HepG2 (cell line): ENCODE measurements around the gene OR2A25. TPM values are rescaled to one million over a fixed set of nuclear protein-coding genes. Genes with fewer than 3 reads are reported as not detected.
A peak's percentile ranks its signal among the peaks of the same experiment; 100 is the strongest.

Experiments used
- ATAC-seq: fragments of 200-7000 bp; cut with Tn5 transposase; 3 replicates; pipeline ENCODE4 v1.9.1; 2020; ENCODE audit warnings: mild to moderate bottlenecking, moderate library complexity
- Bru-seq: library from RNA; stranded (reverse); fragments of 400-500 nt; gene quantifications from one replicate; lab custom pipeline; 2021; lab: Mats Ljungman, UMichigan
- BruChase-seq, 2 experiments: library from RNA; stranded (reverse); fragments of 400-500 nt; gene quantifications; one replicate each; lab custom pipeline; 2021; lab: Mats Ljungman, UMichigan
- BruUV-seq: library from RNA; stranded (reverse); fragments of 400-500 nt; replicated peaks from 2 replicates; lab custom pipeline; 2021; lab: Mats Ljungman, UMichigan
- CTCF ChIA-PET: fragments of 300-600 bp; formaldehyde crosslinking; extraction: SDS; loops from one replicate; lab custom pipeline; 2021; ENCODE audit warnings: low total read pairs, inconsistent platforms, low intra/inter-chr PET ratio; lab: Yijun Ruan, JAX
- POLR2A ChIA-PET: fragments of 350-600 bp; sonication (Branson Sonifier 250); formaldehyde crosslinking; loops from one replicate; lab custom pipeline; 2020; ENCODE audit warnings: antibody characterized with exemption, inconsistent platforms; lab: Yijun Ruan, JAX
- DNase-seq: peaks from one replicate; pipeline ENCODE4 v3.0.0-alpha.2; 2015; ENCODE audit warnings: low spot score
- FAIRE-seq: peaks from 3 replicates; lab custom pipeline; 2011; peaks lifted over from hg19 to GRCh38; lab: Jason Lieb, UNC
- H2AFZ ChIP-seq: one replicate; pipeline ENCODE4 v1.6.1; 2011; ENCODE audit warnings: low read length, inconsistent platforms
- H3K27ac ChIP-seq: fragments of 300-600 bp; 3 replicates; pipeline ENCODE4 v1.8.0; 2011; ENCODE audit warnings: mixed run types, mild to moderate bottlenecking, mixed read lengths, low read length, inconsistent platforms; ENCODE audit not compliant: insufficient read depth; ENCODE audit errors: extremely low read length
- H3K27me3 ChIP-seq, 2 experiments: fragments of 200-600 bp in 1 of 2; 2 replicates in 1 of 2; 3 replicates in 1 of 2; pipeline versions ENCODE4 v1.6.0 to v1.8.0; 2011; ENCODE audit warnings: low read length in 2 of 2, mild to moderate bottlenecking in 2 of 2, moderate library complexity in 2 of 2, inconsistent platforms in 1 of 2; ENCODE audit not compliant: insufficient read depth in 2 of 2, control insufficient read depth in 1 of 2
- H3K36me3 ChIP-seq, 2 experiments: fragments of 200-600 bp in 1 of 2; replicated peaks in 1 of 2; 2 replicates in 1 of 2; 3 replicates in 1 of 2; pipeline versions ENCODE4 v1.5.1 to v1.8.0; 2011; ENCODE audit warnings: low read length in 2 of 2, inconsistent platforms in 1 of 2; ENCODE audit not compliant: insufficient read depth in 2 of 2, control insufficient read depth in 1 of 2
- H3K4me1 ChIP-seq: 2 replicates; pipeline ENCODE4 v1.5.1; 2012; ENCODE audit warnings: low read length, inconsistent platforms; ENCODE audit not compliant: insufficient read depth
- H3K4me2 ChIP-seq: 2 replicates; pipeline ENCODE4 v1.6.0; 2011; ENCODE audit warnings: low read depth, low read length, inconsistent platforms
- H3K4me3 ChIP-seq, 3 experiments: fragments of 200-600 bp in 1 of 3; sonication (generic), shearing (Covaris generic) in 1 of 3; replicated peaks in 1 of 3; 2 replicates each; pipeline ENCODE4 v1.5.1; 2011 to 2016; ENCODE audit warnings: low read length in 3 of 3, inconsistent platforms in 2 of 3, low read depth in 2 of 3, mild to moderate bottlenecking in 2 of 3, control low read depth in 1 of 3, mixed read lengths in 1 of 3; ENCODE audit not compliant: insufficient read depth in 1 of 3
- H3K79me2 ChIP-seq: one replicate; pipeline ENCODE4 v1.6.1; 2011; ENCODE audit warnings: low read length, inconsistent platforms; ENCODE audit not compliant: insufficient read depth
- H3K9ac ChIP-seq: 2 replicates; pipeline ENCODE4 v1.6.0; 2011; ENCODE audit warnings: mild to moderate bottlenecking, low read depth, low read length, inconsistent platforms; ENCODE audit not compliant: insufficient read depth
- H3K9me3 ChIP-seq: 2 replicates; pipeline ENCODE4 v1.5.1; 2012; ENCODE audit warnings: mild to moderate bottlenecking, low read length
- H4K20me1 ChIP-seq: 2 replicates; pipeline ENCODE4 v1.6.0; 2011; ENCODE audit warnings: inconsistent platforms, mild to moderate bottlenecking, low read length, moderate library complexity; ENCODE audit not compliant: insufficient read depth
- ARID5B ChIP-seq: IDR thresholded peaks from 2 replicates; pipeline ENCODE4 v1.4.0; 2020; ENCODE audit warnings: mild to moderate bottlenecking, missing genetic modification reagents
- GATAD2A ChIP-seq: IDR thresholded peaks from 2 replicates; pipeline ENCODE4 v1.6.1; 2016
- GLI4 ChIP-seq: sonication (generic); formaldehyde crosslinking; IDR thresholded peaks from 2 replicates; pipeline ENCODE4 v1.5.1; 2020; ENCODE audit warnings: missing genetic modification reagents, mild to moderate bottlenecking, moderate library complexity, borderline replicate concordance
- RAD51 ChIP-seq: fragments of 450-650 bp; IDR thresholded peaks from 2 replicates; pipeline ENCODE4 v1.6.1; 2016; ENCODE audit warnings: borderline replicate concordance
- ZNF704 ChIP-seq: sonication (generic); formaldehyde crosslinking; IDR thresholded peaks from 2 replicates; pipeline ENCODE4 v1.8.1; 2023; ENCODE audit warnings: mild to moderate bottlenecking, inconsistent platforms, moderate library complexity, missing genetic modification reagents, borderline replicate concordance
- WGBS: methylation state at CpG from one replicate; pipeline ENCODE4 v1.1.6; 2017; ENCODE audit warnings: low lambda C conversion rate; 5-methylcytosine and 5-hydroxymethylcytosine counted together
- in situ Hi-C: cut with HindIII; loops from 2 replicates; pipeline ENCODE4 v1.10.0; 2017; ENCODE audit warnings: low pct_unique_long_range_greater_than_20kb; ENCODE audit not compliant: extremely low pct_ligation_motif_present
- intact Hi-C: fragments of 100-400 bp; cut with micrococcal nuclease; formaldehyde crosslinking; loops from one replicate; pipeline ENCODE4 v1.10.0; 2022; ENCODE audit not compliant: unreplicated experiment
- long read RNA-seq, 2 experiments: library from RNA in 1 of 2; library from polyadenylated mRNA in 1 of 2; stranded (forward) in 1 of 2; unstranded in 1 of 2; transcript quantifications; one replicate each; pipeline ENCODE4 v2.0.0, GENCODE V29; 2019 to 2022
- polyA minus RNA-seq, 3 experiments: library from RNA; depleted of rRNA, polyadenylated mRNA; stranded (reverse); fragments of >200 nt; gene quantifications; 2 replicates each; pipeline ENCODE4 v1.2.3, GENCODE V29; 2011; ENCODE audit warnings: low replicate concordance in 1 of 3
- polyA plus RNA-seq, 8 experiments: library from polyadenylated mRNA; depleted of rRNA in 3 of 8; stranded (reverse) in 7 of 8; unstranded in 1 of 8; fragments of >200 nt; fragmentation: Illumina TruSeq in 4 of 8; extraction: Trizol in 4 of 8; gene quantifications; 2 replicates each; pipeline versions ENCODE4 v1.2.1 to v1.2.3, GENCODE V29; 2011 to 2016; ENCODE audit warnings: low read depth in 4 of 8, missing spikeins in 1 of 8, mixed read lengths in 1 of 8; ENCODE audit not compliant: insufficient read depth in 1 of 8
- total RNA-seq, 5 experiments: library from RNA; depleted of rRNA; stranded (reverse); fragments of >200 nt; fragmentation: Illumina TruSeq; extraction: Trizol; gene quantifications; 2 replicates each; pipeline ENCODE4 v1.2.3, GENCODE V29; 2016; ENCODE audit warnings: low read depth in 1 of 5
- TF ChIP-seq, protein P1 (sequence below), 2 experiments: sonication (generic) in 1 of 2; formaldehyde crosslinking in 1 of 2; IDR thresholded peaks; 2 replicates each; pipeline versions ENCODE4 v1.4.0 to v1.6.1; 2018 to 2020; ENCODE audit warnings: missing genetic modification reagents in 2 of 2, borderline replicate concordance in 1 of 2, low read depth in 1 of 2, mild to moderate bottlenecking in 1 of 2, missing biosample characterization in 1 of 2
- TF ChIP-seq, protein P2 (sequence below): sonication (generic); formaldehyde crosslinking; IDR thresholded peaks from 2 replicates; pipeline ENCODE4 v1.5.0; 2020; ENCODE audit warnings: missing genetic modification reagents, mild to moderate bottlenecking, borderline replicate concordance

The OR2A25 gene, protein sequence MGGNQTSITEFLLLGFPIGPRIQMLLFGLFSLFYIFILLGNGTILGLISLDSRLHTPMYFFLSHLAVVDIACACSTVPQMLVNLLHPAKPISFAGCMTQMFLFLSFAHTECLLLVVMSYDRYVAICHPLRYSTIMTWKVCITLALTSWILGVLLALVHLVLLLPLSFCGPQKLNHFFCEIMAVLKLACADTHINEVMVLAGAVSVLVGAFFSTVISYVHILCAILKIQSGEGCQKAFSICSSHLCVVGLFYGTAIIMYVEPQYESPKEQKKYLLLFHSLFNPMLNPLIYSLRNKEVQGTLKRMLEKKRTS
- total RNA-seq (2016; rRNA removed; fragmentation: Illumina TruSeq; extraction: Trizol): not detected in 2 replicates
- total RNA-seq (2016; cell fraction: cytosol; rRNA removed; fragmentation: Illumina TruSeq; extraction: Trizol; ENCODE audit: low read depth): not detected in 2 replicates
- total RNA-seq (2016; cell fraction: insoluble cytoplasmic fraction; rRNA removed; fragmentation: Illumina TruSeq; extraction: Trizol): not detected in 2 replicates
- not detected in 2 replicates for total RNA-seq (2016; cell fraction: membrane; rRNA removed; fragmentation: Illumina TruSeq; extraction: Trizol)
- not detected in 2 replicates for total RNA-seq (2016; cell fraction: nucleus; rRNA removed; fragmentation: Illumina TruSeq; extraction: Trizol)
- 0.07 TPM in 1 of 2 replicates, not detected in the other for polyA plus RNA-seq (2011; rRNA removed)
- polyA plus RNA-seq (2011; cell fraction: cytosol; rRNA removed): not detected in 2 replicates
- not detected in 2 replicates for polyA plus RNA-seq (2011; cell fraction: nucleus; rRNA removed)
- polyA plus RNA-seq (2012): not detected in 2 replicates
- polyA plus RNA-seq (2016; cell fraction: cytosol; fragmentation: Illumina TruSeq; extraction: Trizol; ENCODE audit: low read depth): not detected in 2 replicates
- not detected in 2 replicates for polyA plus RNA-seq (2016; cell fraction: insoluble cytoplasmic fraction; fragmentation: Illumina TruSeq; extraction: Trizol; ENCODE audit: low read depth)
- not detected in 2 replicates for polyA plus RNA-seq (2016; cell fraction: membrane; fragmentation: Illumina TruSeq; extraction: Trizol; ENCODE audit: low read depth)
- polyA plus RNA-seq (2016; cell fraction: nucleus; fragmentation: Illumina TruSeq; extraction: Trizol; ENCODE audit: insufficient read depth, low read depth): not detected in 2 replicates
- polyA minus RNA-seq (2011; rRNA and poly(A)+ RNA removed; ENCODE audit: low replicate concordance): 0.40 TPM in 1 of 2 replicates, not detected in the other
- polyA minus RNA-seq (2011; cell fraction: cytosol; rRNA and poly(A)+ RNA removed): not detected in 2 replicates
- not detected in 2 replicates for polyA minus RNA-seq (2011; cell fraction: nucleus; rRNA and poly(A)+ RNA removed)
- Bru-seq, nascent RNA: not detected
- BruChase-seq, experiment 1, labeled RNA remaining after a 6-hour chase: percentile 16 among the genes with signal in this experiment
- percentile 25 among the genes with signal in this experiment for BruChase-seq, experiment 2, labeled RNA remaining after a 2-hour chase
- long read RNA-seq, experiment 1: 0 reads
- long read RNA-seq, experiment 2: 0 reads

DNA sequence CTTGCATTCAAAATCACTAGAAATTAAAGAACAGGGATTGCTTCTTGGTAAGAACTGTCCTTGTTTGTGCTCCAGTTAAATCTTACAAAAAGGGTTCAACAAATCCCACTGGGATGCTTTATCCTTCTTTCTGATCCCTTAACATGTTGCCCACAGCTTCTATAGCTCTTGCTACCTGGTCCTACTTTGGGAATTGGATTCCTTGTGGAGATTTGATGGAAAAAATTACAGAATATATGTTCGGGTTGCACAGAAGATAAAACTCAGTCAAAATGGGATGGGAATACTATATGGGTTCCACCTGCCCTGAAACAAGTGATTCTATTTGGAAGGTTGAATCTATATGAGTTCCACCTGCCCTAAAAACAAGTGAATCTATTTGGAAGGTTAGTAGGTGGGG lies at the start of gene OR2A25:
Gene OR2A25, plus strand, starts transcription at position 301 of the 400 bp plus-strand sequence. CDS start 4,409 bp downstream, outside the sequence.
- no peak for TF ChIP-seq RAD51
- TF ChIP-seq ARID5B (CRISPR knock-in tag): no peak
- TF ChIP-seq ZNF704: no peak
- TF ChIP-seq, protein P1, sequence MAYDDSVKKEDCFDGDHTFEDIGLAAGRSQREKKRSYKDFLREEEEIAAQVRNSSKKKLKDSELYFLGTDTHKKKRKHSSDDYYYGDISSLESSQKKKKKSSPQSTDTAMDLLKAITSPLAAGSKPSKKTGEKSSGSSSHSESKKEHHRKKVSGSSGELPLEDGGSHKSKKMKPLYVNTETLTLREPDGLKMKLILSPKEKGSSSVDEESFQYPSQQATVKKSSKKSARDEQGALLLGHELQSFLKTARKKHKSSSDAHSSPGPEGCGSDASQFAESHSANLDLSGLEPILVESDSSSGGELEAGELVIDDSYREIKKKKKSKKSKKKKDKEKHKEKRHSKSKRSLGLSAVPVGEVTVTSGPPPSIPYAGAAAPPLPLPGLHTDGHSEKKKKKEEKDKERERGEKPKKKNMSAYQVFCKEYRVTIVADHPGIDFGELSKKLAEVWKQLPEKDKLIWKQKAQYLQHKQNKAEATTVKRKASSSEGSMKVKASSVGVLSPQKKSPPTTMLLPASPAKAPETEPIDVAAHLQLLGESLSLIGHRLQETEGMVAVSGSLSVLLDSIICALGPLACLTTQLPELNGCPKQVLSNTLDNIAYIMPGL (CRISPR knock-in tag; IDR thresholded peaks at IDR 0.05; ENCODE audit: borderline replicate concordance in 1 of 2, low read depth in 1 of 2): no peak
- TF ChIP-seq, protein P2, sequence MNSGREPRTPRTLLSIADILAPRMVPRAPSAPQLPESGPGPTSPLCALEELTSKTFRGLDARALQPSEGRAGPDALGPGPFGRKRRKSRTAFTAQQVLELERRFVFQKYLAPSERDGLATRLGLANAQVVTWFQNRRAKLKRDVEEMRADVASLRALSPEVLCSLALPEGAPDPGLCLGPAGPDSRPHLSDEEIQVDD (CRISPR knock-in tag): no peak
- TF ChIP-seq GLI4: no peak
- TF ChIP-seq GATAD2A (CRISPR knock-in tag): no peak
- no peak for FAIRE-seq

More for the DNA sequence above, at the start of gene OR2A25:
- Histone ChIP-seq H3K27me3 (no peaks in the 10 kb centered on the region), H3K9me3 (no peaks in the 10 kb centered on the region), H2AFZ (no peak within 1 kb of the TSS), H3K4me3 (no peak within 1 kb of the TSS), H3K4me2 (no peak within 1 kb of the TSS), H3K36me3 (no peaks in the 10 kb centered on the region), H3K27ac (no peak within 1 kb of the TSS), H3K4me1 (no peaks in the 10 kb centered on the region), H3K79me2 (no peaks in the 10 kb centered on the region), H4K20me1 (no peaks in the 10 kb centered on the region), H3K9ac (no peak within 1 kb of the TSS)
- 0% methylated on average over 1 of the region's 1 CpG for WGBS
- no TSS peak for BruUV-seq
- CTCF ChIA-PET: no interaction called here
- intact Hi-C loops (no loop called here), in situ Hi-C loops (no loop called here)
- POLR2A ChIA-PET: no interaction called here
- DNase-seq (no peak), ATAC-seq (no peak)
